COR-L47 (cell line): ENCODE measurements around the gene RDM1.
A peak's percentile ranks its signal among the peaks of the same experiment; 100 is the strongest.
"Not testable (repeated sequence)": the region's sequence is repeated elsewhere in the genome, so short reads cannot be mapped to it uniquely, and the experiment has no call there.

ENCODE experiments used
- DNase-seq: peaks from one replicate; lab custom pipeline; 2025; lab: John Stamatoyannopoulos, UW

RDM1 gene, protein sequence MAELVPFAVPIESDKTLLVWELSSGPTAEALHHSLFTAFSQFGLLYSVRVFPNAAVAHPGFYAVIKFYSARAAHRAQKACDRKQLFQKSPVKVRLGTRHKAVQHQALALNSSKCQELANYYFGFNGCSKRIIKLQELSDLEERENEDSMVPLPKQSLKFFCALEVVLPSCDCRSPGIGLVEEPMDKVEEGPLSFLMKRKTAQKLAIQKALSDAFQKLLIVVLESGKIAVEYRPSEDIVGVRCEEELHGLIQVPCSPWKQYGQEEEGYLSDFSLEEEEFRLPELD

DNA sequence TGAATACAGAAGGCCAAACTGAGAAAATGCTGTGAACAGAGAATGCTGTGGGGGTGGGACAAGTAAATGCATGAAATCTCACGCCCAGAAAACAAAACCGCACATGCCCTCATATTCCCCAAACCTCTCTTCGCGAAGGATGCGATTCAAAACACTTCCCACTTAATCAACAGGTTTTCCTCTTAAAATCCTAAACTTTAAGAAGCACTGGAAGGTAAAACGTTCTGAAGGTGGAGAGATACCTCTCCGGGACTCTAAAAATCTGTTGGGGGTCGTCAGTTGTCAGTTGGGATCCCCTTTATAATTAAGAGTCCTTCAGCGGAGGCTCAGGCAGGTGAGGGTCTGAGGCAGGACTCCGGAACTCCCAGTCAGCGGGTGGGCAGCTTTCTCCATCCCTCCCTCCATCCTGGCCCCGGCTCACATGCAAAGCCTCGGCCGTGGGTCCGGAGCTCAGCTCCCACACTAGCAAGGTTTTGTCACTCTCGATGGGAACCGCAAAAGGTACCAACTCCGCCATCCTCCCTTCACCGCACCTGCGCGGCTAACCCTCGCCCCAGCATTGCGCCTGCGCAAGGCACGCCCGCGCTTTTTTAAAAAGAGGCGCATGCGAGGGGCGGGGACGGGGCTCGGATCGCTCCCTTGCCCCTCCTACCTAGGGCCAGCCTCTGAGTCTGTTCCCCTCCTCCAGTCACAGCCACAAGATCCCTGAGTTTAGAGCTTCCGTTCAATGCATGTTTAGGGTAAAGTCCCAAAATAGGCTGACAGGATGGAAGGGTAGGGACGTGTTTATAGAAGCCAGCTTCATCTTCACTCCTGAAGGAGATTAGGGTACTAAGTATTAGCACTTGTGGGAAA is at the start of gene RDM1:
Gene RDM1, minus strand, starts transcription at position 563 of the 855 bp plus-strand sequence. Its CDS starts 46 bp downstream, at position 517.
- DNase-seq, result peak; percentile 83

DNA sequence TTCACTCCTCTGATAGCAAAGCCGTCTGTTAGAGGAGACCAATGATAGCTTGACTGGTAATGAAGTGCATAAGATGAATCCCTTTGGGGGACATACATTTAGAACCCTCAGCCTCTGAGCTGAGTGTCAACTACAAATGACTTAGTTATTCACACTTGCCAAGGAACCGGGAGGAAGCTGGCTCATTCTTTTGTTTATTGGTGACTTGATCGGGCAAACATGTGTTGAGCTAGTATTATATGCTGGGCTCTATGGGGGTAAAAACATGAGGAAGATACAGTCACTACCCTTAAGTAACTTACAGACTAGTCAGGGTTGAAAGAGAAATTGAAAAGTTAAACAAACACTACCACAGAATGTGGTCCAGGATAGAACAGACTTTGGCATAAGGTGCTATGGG is 47.8 kb upstream of the RDM1 start:
- DNase-seq, result no peak

DNA sequence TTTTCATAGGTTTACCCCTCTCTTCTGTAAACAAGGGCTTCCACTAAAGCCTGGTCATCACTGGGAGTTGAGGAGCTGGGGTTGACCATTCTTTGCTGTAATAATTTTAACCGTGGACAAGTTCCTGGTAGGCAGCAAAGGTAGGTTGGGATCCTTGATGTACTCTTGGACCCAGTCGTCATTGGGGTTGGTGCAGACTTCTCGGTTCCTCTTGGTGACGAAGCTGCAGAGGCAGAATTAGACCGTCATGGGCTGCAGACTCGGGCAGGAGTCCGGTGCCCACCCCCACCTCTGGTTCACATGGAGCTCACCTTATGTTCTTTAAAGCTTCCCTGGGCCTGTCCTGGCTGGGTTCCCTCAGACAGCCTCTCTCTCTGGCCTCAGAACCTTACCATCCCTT is 46.9 kb upstream of the RDM1 start:
- no peak for DNase-seq

DNA sequence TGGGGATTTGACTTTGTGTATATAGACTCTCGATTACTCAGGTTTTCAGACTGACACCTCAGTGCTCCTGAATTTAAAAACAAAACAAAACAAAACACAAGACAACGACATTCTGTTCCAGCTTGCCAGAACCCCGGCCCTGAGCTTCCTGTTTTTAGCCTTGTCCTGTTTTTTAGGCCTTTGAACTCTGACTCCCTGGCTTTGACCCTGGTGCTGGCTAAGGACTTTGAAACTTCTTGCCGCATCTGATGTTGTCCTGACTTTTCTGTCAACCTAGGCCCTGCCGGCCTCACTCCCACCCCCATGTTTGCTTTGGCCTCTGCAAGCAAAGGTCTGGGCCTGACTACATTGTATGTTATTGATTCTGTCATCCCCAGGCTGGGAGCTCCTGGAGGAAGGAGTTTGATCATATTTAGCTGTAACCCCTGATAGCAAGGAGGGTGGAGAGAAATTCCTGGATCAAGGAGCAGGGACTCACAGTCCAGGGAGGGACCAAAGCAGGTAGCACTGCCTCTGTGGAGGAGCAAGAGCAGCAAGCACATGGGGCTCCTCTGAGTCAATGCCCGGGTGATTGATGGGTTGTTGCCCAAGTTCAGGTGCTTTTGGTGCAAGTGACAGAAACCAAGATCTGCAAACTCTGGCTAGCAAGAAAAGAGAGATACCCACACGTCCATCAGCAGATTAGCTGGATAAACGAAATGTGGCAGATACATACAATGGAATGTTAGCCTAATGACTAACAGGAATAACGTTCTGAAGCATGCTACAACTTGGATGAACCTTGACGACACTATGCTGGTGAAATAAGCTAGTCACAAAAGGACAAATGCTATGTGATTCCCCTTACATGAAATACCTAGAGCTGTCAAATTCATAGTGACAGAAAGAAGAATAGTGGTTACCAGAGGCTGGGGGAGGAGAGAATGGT is 43.0 kb upstream of the RDM1 start:
- no peak for DNase-seq

DNA sequence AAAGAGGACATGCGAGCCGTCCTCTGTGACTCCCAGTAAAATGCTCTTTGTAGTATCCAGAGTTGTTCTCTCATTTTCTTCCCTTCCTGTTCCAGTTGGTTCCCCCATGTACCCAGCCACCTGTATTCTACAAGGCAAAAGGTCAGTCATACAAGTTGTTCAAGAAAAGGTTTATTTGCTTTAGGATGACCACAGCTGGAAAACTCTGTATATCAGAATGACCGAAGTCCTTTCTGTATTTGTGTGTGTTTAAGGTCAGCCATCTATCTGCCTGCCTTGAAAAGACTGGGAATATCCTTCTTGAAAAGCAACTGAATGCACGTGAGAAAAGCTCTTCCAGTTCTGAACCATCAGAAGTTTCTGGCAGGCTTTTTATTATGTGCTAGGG is 42.4 kb upstream of the RDM1 start:
- DNase-seq, result no peak

DNA sequence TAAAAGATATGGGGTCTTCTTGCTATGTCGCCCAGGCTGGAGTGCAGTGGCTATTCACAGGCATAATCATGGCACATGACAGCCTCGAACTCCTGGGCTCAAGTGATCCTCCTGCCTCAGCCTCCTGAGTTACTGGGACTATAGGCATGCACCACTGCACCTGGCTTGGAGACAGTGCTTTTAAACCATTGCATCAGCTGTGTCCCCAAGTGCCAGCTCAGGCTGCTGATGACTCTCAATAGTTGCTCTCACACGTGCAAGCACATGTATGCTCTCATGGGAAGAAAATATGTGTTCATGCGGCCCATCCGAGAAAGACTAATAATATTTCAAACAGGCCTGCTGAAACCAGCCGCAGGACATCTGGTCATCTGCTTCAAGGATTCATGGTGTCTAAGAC is 42.0 kb upstream of the RDM1 start:
- DNase-seq, result no peak

DNA sequence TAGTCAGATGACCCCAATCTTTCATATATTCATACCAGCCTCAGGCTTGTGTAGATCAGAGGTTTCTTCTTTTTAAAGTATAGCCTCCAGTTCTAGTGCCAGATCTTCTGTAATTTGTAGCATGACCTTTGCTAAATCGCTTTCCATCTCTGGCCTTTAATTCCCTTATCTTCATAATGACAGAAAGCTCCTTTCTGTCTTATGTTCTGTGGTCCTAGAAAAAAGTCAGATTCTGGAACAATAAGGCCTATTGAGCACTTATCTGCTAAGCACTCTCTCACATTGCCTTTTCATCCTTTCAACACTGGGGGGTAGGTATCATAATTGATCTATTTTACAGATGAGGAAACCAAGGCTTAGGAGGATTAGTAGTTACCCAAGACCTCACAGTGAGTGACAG is 41.5 kb upstream of the RDM1 start:
- DNase-seq, result no peak

DNA sequence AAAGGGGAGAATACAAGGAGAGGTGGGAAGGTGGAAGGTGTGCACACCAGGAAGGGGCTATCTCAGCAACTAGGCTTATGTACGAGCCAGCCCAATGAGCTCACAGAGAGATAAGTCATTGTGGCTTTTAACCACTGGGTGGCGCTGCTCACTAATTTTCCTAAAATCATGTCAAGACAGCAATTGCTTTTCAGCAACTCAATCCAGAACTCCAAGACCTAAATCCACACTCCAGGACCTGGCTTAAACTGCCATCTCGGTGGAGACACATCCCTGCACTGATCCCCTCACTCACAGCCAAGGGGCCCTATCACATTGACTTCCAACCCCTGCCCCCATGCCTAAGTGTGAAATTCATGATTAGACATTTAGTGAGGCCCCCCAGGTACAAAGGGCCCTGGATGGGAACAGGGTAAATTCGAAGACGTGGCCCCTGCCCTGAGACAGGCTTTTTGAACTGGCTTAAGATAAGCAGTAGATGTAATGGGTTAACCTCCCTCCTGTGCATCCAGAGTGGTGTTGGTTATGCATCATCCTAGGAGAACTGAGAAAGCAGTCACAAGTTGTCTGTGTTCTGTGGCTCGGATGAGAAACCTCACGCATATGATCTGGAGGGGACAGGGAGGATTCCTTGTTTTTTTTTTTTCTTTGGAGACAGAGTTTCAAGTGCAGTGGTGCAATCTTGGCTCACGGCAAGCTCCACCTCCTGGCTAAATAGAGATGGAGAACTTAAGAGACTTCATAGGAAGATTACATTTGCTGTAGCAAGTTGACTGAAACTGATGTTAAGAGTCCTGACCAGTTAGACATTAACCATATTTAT is 39.2 kb upstream of the RDM1 start:
- peak; percentile 43 for DNase-seq

DNA sequence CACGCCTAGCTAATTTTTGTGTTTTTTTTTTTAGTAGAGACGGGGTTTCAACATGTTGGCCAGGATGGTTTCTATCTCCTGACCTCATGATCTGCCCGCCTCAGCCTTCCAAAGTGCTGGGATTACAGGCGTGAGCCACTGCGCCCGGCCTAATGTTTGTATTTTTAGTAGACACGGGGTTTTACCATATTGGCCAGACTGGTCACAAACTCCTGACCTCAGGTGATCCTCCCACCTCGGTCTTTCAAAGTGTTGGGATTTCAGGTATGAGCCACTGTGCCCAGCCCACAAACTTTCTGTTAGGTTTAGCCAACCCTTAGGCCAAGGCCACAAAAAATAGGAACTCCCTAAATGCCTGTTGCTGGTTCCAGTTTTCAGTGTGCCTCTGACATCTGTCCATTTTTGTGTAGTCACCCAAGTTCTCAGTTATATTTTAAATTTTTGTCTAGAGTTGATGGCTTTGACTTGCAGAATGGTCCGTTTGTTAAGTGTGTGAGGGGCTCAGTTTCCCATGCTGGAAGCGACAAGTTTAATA is 38.0 kb upstream of the RDM1 start:
- DNase-seq, result no peak

DNA sequence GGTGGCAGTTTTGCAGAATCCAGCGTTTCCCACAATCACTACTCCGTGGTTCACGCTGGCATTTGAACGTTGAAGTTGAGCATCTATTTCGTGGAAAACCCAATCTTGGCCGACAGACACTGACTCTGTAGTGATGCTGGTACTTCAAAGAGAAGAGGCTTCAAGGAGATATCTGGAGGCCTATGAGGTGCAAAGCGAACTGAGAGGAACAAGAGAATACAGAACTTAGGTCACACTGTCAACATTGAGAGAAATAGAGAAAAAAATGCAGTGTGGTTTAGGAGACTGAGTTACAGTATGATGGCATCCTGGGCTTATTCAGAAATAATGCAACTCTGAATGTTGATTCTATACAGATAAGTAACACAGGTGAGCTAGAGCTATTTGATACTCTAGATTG is 34.7 kb upstream of the RDM1 start:
- DNase-seq, result no peak

DNA sequence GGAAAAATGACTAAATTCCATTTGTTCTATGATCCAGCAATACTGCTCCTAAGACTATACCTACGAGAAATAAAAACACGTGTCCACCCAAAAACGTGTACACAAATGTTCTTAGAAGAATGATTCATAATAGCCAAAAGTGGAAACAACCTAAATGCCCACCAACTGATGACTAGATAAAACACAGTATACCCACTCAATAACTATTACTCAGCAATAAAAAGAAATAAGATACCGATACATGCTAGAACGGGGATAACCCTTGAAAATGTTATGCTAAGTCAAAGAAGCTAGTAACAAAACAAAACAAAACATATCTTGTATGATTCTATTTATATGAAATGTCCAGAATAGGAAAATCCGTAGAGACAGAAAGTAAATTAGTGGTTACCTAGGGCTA is 33.1 kb upstream of the RDM1 start:
- DNase-seq, result no peak

DNA sequence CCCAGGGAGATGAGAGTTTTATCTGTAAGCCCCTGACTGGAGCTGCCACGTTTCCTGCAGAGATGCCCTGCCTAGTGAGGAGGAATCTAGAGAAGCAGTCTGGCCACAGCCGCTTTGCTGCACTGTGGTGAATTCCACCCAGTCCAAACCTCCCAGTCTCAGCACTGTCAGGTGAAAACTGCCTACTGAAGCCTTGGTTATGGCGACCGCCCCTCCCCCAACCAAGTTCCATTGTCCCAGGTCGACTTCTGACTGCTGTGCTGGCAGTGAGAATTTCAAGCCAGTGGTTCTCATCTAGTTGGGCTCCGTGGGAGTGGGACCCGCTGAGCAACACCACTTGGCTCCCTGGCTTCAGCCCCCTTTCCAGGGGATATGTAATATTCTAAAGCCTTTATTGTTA is 23.1 kb upstream of the RDM1 start:
- no peak for DNase-seq

DNA sequence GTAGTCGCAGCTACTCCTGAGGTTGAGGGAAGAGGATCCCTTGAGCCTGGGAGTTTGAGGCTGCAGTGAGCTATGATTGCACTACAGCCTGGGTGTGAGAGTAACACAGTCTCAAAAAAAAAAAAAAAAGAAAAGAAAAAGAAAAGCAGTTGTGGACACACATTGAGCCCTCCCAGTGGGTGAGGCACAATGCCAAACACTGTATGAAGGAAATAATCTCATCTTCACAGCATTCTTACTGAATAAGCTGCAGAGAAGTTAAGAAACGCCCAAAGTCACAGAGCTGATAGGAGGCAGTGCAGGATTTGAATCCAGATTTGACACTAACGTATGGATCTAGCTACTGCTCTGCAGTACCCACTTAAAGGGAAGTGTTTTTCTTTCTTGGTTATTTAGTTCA is 18.8 kb upstream of the RDM1 start:
- DNase-seq, result no peak

DNA sequence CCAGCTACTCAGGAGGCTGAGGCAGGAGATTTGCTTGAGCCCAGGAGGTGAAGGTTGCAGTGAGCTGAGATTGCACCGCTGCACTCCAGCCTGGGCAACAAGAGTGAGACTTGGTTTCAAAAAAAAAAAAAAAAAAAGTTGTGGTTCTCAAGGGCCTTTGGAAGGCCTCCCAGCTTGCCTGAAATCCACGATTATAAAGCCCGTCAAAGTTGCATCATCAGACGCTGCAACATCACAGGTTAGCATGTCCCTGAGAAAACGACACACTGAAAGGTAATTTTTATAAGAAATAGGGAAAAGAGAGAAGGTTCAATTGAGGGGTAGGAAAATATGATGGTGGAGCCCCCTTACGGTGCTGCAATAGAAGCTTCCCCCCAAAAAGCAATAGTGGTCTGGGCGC is 17.5 kb upstream of the RDM1 start:
- DNase-seq, result no peak

DNA sequence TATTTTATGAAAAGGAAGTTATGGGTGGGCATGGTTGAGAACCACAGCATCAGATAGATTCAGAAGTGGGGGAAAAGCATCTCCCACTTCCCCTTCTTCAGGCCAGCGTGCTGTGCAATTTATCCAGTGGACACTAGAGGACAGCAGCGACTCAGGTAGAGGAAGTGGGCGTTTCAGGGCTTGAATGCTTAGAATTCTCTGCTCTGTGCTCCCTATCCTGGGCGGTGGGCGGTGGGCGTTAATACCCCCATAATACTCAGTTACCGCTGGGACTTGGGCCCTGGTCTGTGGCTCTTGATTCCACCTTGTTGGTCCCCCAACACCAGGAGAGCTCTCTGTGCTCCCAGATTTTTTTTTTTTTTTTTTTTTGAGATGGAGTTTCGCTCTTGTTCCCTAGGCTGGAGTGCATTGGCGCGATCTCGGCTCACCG is 16.6 kb upstream of the RDM1 start:
- DNase-seq, result peak; percentile 41

DNA sequence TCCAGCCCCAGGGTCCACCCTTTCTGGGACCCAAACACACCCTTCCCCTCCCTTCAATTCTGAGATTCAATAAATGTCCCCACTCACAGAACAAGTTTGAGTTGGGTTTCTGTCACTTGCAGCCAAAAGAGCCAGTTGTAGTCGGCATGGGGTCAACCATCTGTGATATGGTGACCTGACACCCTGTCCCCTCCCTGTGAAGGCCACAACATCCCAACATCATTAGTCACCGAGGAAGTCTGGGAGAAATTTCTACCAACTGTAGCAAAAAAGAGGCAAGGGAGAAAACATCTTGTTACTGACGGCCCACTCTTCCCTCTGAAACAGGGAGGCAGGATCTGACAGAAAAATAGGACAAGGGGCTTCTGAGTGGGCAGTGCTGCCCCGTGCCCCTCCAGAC is 13.6 kb upstream of the RDM1 start:
- no peak for DNase-seq

DNA sequence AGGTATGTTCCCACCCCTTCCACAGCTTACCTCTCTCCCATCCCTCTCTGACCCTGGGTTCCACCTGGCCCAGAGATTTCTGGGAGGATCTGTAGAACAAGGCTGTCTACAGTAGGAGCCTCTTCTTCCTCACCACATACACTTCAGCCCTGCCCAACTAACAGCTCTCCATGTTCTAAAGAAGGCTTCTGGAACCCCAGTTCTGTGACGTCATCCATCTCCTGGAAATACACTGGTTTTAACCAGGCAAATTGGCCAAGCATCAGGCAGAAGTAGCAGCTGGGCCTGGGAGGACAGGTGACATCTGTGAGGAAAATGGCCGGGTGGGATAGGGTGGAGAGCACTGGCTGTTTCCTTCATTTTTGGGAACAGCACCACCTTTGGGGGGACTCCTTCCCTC is 13.0 kb upstream of the RDM1 start, which contains the start of gene LYZL6:
Gene LYZL6, minus strand, starts transcription at position 177 of the 400 bp plus-strand sequence. CDS start 4,357 bp downstream, outside the sequence.
- no peak for DNase-seq

DNA sequence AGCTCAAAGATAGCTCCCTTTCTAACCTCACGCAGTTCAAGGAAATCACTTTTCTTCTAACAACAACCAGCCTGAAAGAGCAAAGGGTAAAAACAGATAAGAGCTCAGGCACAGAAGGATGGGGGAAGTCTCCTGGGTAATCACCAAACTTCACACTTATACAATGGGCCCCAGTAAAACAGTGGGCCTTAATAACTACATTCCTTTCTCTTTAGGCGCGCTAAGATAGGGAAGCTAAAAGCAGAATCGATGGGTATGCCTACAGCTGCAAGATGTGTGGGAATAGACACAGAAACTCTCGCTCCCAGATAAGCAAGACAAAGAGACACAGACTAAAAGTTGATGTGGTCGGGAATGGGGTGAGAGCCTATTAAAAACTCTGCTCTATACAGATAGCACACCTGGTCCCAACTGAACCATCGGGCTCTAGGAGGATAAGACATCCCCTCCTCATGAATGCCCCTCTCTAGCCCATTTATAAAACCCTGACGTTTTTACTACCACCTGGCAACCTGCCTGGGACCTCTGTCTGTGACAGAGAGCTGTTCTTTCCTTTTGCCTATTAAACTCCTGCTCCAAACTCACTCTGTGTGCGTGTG is 12.1 kb upstream of the RDM1 start:
- DNase-seq, result no peak

DNA sequence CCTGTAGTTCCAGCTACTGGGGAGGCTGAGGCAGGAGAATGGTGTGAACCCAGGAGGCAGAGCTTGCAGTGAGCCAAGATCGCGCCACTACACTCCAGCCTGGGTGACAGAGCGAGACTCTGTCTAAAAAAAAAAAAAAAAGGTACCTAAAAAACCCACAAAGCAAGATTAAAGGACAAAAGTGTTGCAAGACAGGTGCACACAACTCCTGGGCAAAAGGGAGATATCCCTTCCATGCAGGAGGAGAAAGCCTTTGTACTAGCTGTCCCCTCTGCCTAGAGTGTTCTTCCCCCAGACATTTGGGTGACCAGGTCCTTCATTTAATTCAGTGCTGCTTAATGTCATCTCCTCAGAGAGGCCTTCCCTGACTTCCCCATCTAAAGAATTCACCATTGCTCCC is 7.9 kb upstream of the RDM1 start:
- DNase-seq, result not testable (repeated sequence)

DNA sequence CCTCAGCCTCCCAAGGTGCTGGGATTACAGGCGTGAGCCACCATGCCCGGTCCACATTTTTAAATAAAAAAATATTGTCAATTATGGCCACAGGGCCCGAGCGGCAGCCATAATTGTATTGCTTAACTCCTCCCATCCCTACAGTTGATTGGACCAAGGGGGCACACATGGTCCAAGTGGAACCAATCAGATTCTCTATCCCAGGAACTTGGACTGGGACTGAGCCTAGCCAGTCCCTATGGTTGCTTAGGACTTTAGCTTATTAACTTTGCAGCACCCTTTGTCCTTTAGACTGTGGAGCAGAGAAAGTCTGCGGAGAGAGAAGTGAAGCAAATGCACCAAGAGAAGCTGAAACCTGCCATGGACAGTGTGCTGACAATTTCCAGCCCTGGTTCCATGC is 5.5 kb upstream of the RDM1 start:
- no peak for DNase-seq

DNA sequence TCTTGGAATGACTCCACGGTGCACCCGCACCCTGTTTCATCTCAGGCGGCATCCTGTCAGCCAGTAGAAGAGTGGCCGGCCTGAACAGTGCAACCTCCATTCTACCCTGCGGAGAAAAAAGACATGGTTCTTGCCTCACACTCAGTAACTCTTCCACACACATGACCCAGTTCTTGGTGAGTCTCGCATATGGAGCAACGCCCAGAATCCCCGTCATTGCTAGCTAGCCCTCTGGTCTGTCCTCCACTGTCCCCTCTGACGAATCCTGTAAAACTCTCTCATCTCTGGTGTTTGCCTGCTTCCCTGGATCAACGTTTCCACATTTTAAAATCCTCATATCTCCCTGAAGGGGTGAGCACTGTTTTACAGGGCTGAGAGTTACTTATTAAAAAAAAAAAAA is 4.2 kb upstream of the RDM1 start:
- DNase-seq, result no peak
